Measurements from ENCODE around the gene CSF2RB.
A peak's percentile ranks its signal among the peaks of the same experiment; 100 is the strongest.

Gene CSF2RB

GRCh38 chr22:36977401-36977861 is 64.0 kb downstream of the CSF2RB start:
- Histone ChIP-seq H3K4me2 (ENCODE audit: low read depth, low read length, poor library complexity, severe bottlenecking) (peak overlapping the region; percentile 88), H3K9ac (ENCODE audit: low read depth, low read length, poor library complexity, severe bottlenecking) (peak overlapping the region; percentile 72), H3K9me3 (ENCODE audit: insufficient read depth, low read depth, low read length) (no peaks in the 10 kb centered on the region), H3K4me1 (ENCODE audit: insufficient read depth, low read length, poor library complexity, severe bottlenecking) (peaks cover 3% of the 10 kb centered on the region), H3F3A (ENCODE audit: low read depth) (no peaks in the 10 kb centered on the region), H2AFZ (ENCODE audit: low read length) (peak overlapping the region; percentile 96), H3K36me3 (ENCODE audit: insufficient read depth, low read length) (no peaks in the 10 kb centered on the region), H3K4me3 (ENCODE audit: low read length, poor library complexity, severe bottlenecking) (peak overlapping the region; percentile 81), H3K27me3 (ENCODE audit: insufficient read depth, low read length, poor library complexity, severe bottlenecking) (no peaks in the 10 kb centered on the region), H4K20me1 (ENCODE audit: insufficient read depth, low read length, poor library complexity, severe bottlenecking) (no peaks in the 10 kb centered on the region), H3K79me2 (ENCODE audit: insufficient read depth, low read length) (no peaks in the 10 kb centered on the region), H3K9me2 (replicated peaks; ENCODE audit: low read depth, low read length) (no peaks in the 10 kb centered on the region)
- TF ChIP-seq EZH2phosphoT487 (IDR thresholded peaks at IDR 0.05; ENCODE audit: borderline replicate concordance) = no peak
- TF ChIP-seq CTCF (conservative IDR thresholded peaks at IDR 0.05; ENCODE audit: low read length) = peak; percentile 84

- no peaks in the 10 kb centered on the region for H3K9me3 ChIP-seq (ENCODE audit: insufficient read depth, low read depth, low read length)
- peaks cover 4% of the 10 kb centered on the region for H3K4me1 ChIP-seq (ENCODE audit: insufficient read depth, low read length, poor library complexity, severe bottlenecking)
- H3K27me3 ChIP-seq (ENCODE audit: insufficient read depth, low read length, poor library complexity, severe bottlenecking) = no peaks in the 10 kb centered on the region
- no peaks in the 10 kb centered on the region for H4K20me1 ChIP-seq (ENCODE audit: insufficient read depth, low read length, poor library complexity, severe bottlenecking)
- peak overlapping the region; percentile 72 for H3K9ac ChIP-seq (ENCODE audit: low read depth, low read length, poor library complexity, severe bottlenecking)
- H3K36me3 ChIP-seq (ENCODE audit: insufficient read depth, low read length) = no peaks in the 10 kb centered on the region
- no peaks in the 10 kb centered on the region for H3K9me2 ChIP-seq (replicated peaks; ENCODE audit: low read depth, low read length)
- H2AFZ ChIP-seq (ENCODE audit: low read length) = peak overlapping the region; percentile 96
- H3K4me2 ChIP-seq (ENCODE audit: low read depth, low read length, poor library complexity, severe bottlenecking) = peak overlapping the region; percentile 88
- H3K4me3 ChIP-seq (ENCODE audit: low read length, poor library complexity, severe bottlenecking) = peak overlapping the region; percentile 81
- H3F3A ChIP-seq (ENCODE audit: low read depth) = no peaks in the 10 kb centered on the region
- TF ChIP-seq EZH2phosphoT487 (IDR thresholded peaks at IDR 0.05; ENCODE audit: borderline replicate concordance) = no peak
- peak; percentile 83 for TF ChIP-seq CTCF (conservative IDR thresholded peaks at IDR 0.05; ENCODE audit: low read length)
- H3K79me2 ChIP-seq (ENCODE audit: insufficient read depth, low read length) = no peaks in the 10 kb centered on the region
These were observed 64.7 kb downstream of the CSF2RB start for GRCh38 chr22:36977947-36978660.

GRCh38 chr22:36979016-36979910 is 65.8 kb downstream of the CSF2RB start:
- H3K79me2 ChIP-seq (ENCODE audit: insufficient read depth, low read length) = no peaks in the 10 kb centered on the region
- H3K36me3 ChIP-seq (ENCODE audit: insufficient read depth, low read length) = no peaks in the 10 kb centered on the region
- H3K9me2 ChIP-seq (replicated peaks; ENCODE audit: low read depth, low read length) = no peaks in the 10 kb centered on the region
- H3K9me3 ChIP-seq (ENCODE audit: insufficient read depth, low read depth, low read length) = no peaks in the 10 kb centered on the region
- no peak overlapping the region for H2AFZ ChIP-seq (ENCODE audit: low read length)
- no peak overlapping the region for H3K9ac ChIP-seq (ENCODE audit: low read depth, low read length, poor library complexity, severe bottlenecking)
- H3F3A ChIP-seq (ENCODE audit: low read depth) = no peaks in the 10 kb centered on the region
- H3K4me2 ChIP-seq (ENCODE audit: low read depth, low read length, poor library complexity, severe bottlenecking) = no peak overlapping the region
- no peaks in the 10 kb centered on the region for H3K27me3 ChIP-seq (ENCODE audit: insufficient read depth, low read length, poor library complexity, severe bottlenecking)
- no peak overlapping the region for H3K4me3 ChIP-seq (ENCODE audit: low read length, poor library complexity, severe bottlenecking)
- TF ChIP-seq EZH2phosphoT487 (IDR thresholded peaks at IDR 0.05; ENCODE audit: borderline replicate concordance) (no peak), CTCF (conservative IDR thresholded peaks at IDR 0.05; ENCODE audit: low read length) (no peak)
- H3K4me1 ChIP-seq (ENCODE audit: insufficient read depth, low read length, poor library complexity, severe bottlenecking) = peaks cover 4% of the 10 kb centered on the region
- H4K20me1 ChIP-seq (ENCODE audit: insufficient read depth, low read length, poor library complexity, severe bottlenecking) = no peaks in the 10 kb centered on the region

Data from Loucy (cell line).